NCI-H2029 treated with DMSO at 0.1 percent for 48 hours (cell line): Measurements from ENCODE around the gene PNPLA4.

ENCODE experiments used
- DNase-seq: peaks from one replicate; lab custom pipeline; 2025; lab: John Stamatoyannopoulos, UW

Gene PNPLA4

GRCh38 chrX:7852166-7852565 is 75.0 kb downstream of the PNPLA4 start:
- no peak for DNase-seq
